HG03175 (cell line): Measurements from ENCODE around the gene XRCC5.
"Not testable (repeated sequence)": the region's sequence is repeated elsewhere in the genome, so short reads cannot be mapped to it uniquely, and the experiment has no call there.

Experiments used
- ATAC-seq: cut with Tn5 transposase; IDR thresholded peaks from one replicate; pipeline ENCODE4 v1.9.1; 2021; ENCODE audit warnings: mild to moderate bottlenecking, moderate library complexity; ENCODE audit not compliant: unreplicated experiment

Gene XRCC5

GRCh38 chr2:216108967-216109921 is at the start of gene XRCC5:
XRCC5 (plus strand) TSS chr2:216109348; CDS start chr2:216109437, 89 bp downstream.
- peak; percentile 53 for ATAC-seq

GRCh38 chr2:216064014-216064630 is 45.0 kb upstream of the XRCC5 start:
- ATAC-seq = no peak

GRCh38 chr2:216064665-216065064 is 44.5 kb upstream of the XRCC5 start:
- ATAC-seq = no peak

GRCh38 chr2:216066230-216066629 is 42.9 kb upstream of the XRCC5 start:
- no peak for ATAC-seq

GRCh38 chr2:216069028-216069427 is 40.1 kb upstream of the XRCC5 start:
- ATAC-seq = no peak

- ATAC-seq = no peak
Measured at GRCh38 chr2:216070195-216070594, 39.0 kb upstream of the XRCC5 start.

- ATAC-seq = no peak
Measured at GRCh38 chr2:216071111-216071851, 37.9 kb upstream of the XRCC5 start.

- no peak for ATAC-seq
Measured at GRCh38 chr2:216072473-216072872, 36.7 kb upstream of the XRCC5 start.

- ATAC-seq = no peak
Measured at GRCh38 chr2:216073773-216074172, 35.4 kb upstream of the XRCC5 start.

- no peak for ATAC-seq
Measured at GRCh38 chr2:216074380-216074779, 34.8 kb upstream of the XRCC5 start.

GRCh38 chr2:216074794-216075193 is 34.4 kb upstream of the XRCC5 start:
- no peak for ATAC-seq

- ATAC-seq = no peak
Measured at GRCh38 chr2:216075510-216076485, 33.4 kb upstream of the XRCC5 start.

GRCh38 chr2:216078776-216079175 is 30.4 kb upstream of the XRCC5 start:
- ATAC-seq = no peak

- not testable (repeated sequence) for ATAC-seq
Measured at GRCh38 chr2:216080048-216080447, 29.1 kb upstream of the XRCC5 start.

GRCh38 chr2:216081012-216081411 is 28.1 kb upstream of the XRCC5 start:
- ATAC-seq = no peak

GRCh38 chr2:216081487-216082116 is 27.5 kb upstream of the XRCC5 start, which contains the start of the genes PECR and TMEM169:
PECR (minus strand) TSS chr2:216081809; CDS start chr2:216081741, 68 bp downstream.
TMEM169 (plus strand) TSS chr2:216081919; CDS start chr2:216095964, 14,045 bp downstream.
- peak; percentile 95 for ATAC-seq

- peak; percentile 1 for ATAC-seq
Measured at GRCh38 chr2:216082117-216082711, 26.9 kb upstream of the XRCC5 start.

GRCh38 chr2:216082805-216083204 is 26.3 kb upstream of the XRCC5 start:
- no peak for ATAC-seq
